GM19468 (cell line): Measurements from ENCODE around the gene HTR3A.
"Not testable (repeated sequence)": the region's sequence is repeated elsewhere in the genome, so short reads cannot be mapped to it uniquely, and the experiment has no call there.

Experiments used
- ATAC-seq: cut with Tn5 transposase; IDR thresholded peaks from one replicate; pipeline ENCODE4 v1.9.1; 2021; ENCODE audit warnings: mild to moderate bottlenecking, moderate library complexity, moderate number of reproducible peaks; ENCODE audit not compliant: unreplicated experiment; ENCODE audit errors: extremely low read depth

Gene HTR3A

GRCh38 chr11:113974741-113975470 is at the start of gene HTR3A:
Gene HTR3A, plus strand, starts transcription at chr11:113975108. Its CDS starts 218 bp downstream, at chr11:113975326.
- ATAC-seq, result no peak

- ATAC-seq, result no peak
These were observed 48.4 kb upstream of the HTR3A start for GRCh38 chr11:113926273-113927197.

GRCh38 chr11:113928311-113928710 is 46.6 kb upstream of the HTR3A start:
- ATAC-seq, result no peak

DNA sequence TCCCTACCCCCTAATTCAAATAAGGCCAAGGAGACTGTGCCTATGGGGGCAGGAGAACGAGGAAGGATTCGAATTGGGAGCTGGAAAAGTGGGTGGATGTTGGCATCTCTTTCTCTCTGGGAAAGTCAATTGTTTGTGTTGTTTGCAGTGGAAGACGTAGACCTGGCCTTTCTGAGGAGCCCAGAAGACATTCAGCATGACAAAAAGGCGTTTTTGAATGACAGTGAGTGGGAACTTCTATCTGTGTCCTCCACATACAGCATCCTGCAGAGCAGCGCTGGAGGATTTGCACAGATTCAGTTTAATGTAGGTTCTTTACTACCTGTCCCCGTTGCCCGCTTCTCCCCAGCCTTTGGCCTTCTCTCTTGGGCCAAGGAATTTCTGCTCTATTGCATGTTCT is 42.1 kb upstream of the HTR3A start:
- no peak for ATAC-seq

GRCh38 chr11:113934193-113934592 is 40.7 kb upstream of the HTR3A start:
- ATAC-seq, result not testable (repeated sequence)

DNA sequence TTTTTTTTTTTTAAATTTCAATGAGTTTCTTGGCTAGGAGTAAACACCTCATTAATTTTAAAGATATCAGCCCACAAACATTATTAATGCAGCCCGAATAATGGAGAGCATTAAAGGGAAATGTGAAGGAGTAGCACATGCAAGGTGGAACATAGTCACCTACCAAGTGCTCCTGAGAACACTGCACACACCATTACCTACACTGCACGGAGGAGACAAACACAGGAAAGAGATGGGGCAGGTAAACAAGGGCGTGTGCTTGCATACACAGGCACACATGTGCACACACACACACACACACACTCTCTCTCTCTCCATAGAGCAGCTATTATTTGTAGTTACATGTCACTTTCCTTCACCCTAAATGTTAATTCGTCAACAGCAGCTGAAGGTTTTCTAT is 40.1 kb upstream of the HTR3A start:
- ATAC-seq, result no peak

- no peak for ATAC-seq
These were observed 39.0 kb upstream of the HTR3A start for GRCh38 chr11:113935858-113936257.

GRCh38 chr11:113937918-113938317 is 37.0 kb upstream of the HTR3A start:
- ATAC-seq, result no peak

GRCh38 chr11:113942256-113942655 is 32.7 kb upstream of the HTR3A start:
- ATAC-seq, result no peak

DNA sequence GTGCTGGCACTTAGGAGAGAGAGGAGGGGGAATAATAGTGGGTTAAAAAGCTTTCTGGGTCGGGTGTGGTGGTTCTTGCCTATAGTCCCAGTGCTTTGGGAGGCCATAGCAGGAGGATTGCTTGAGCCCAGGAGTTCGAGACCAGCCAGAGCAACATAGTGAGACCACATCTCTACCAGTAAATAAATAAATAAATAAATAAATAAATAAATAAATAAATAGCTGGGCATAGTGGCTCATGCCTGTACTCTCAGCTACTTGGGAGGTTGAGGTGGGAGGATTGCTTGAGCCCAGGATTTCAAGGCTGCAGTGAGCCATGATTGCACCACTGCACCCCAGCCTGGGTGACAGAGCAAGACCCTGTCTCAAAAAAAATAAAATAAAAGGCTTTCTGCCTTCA is 28.7 kb upstream of the HTR3A start:
- not testable (repeated sequence) for ATAC-seq

DNA sequence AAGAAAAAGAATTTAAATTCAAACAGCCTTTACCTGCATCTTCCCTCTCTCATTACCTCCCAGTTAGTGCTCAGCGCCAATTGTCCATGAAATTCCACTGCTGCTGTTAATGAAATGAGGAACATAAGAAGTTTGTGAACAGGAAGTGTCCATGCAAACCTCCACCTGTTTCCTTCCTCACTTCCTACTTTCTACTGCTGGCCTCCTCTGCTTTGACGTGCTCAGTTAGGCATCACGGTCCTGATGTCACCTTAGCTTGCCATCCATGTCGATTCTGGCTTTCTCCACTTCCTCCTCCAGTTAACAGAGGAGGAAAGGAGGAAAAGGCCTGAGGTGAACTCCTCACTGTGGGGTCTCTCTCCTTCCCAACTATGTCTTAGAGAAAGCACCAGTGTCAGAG is 26.9 kb upstream of the HTR3A start:
- no peak for ATAC-seq

- no peak for ATAC-seq
These were observed 25.0 kb upstream of the HTR3A start for GRCh38 chr11:113949891-113950290.

- no peak for ATAC-seq
These were observed 23.4 kb upstream of the HTR3A start for GRCh38 chr11:113951537-113951936.

GRCh38 chr11:113952070-113952469 is 22.8 kb upstream of the HTR3A start:
- no peak for ATAC-seq

DNA sequence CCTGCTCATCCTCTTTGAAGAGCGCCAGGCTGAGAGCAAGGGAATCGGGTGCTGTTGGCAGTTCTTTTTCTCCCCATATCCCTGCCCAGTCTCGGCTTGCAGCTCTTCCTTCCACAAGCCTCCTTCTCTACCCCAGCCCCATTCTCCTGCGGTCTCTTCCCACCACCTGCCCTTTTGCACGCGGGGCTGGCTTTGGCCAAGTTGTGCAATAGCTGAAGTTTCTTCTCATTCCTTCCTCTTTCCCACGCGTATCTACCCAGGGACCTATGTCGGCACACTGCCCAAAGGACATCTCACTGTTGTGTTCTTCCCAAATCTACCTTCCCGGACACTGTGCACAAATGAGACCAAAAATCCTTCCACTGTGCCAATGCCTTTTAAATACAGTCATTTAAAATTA is 22.3 kb upstream of the HTR3A start:
- ATAC-seq, result no peak

GRCh38 chr11:113954235-113954634 is 20.7 kb upstream of the HTR3A start:
- no peak for ATAC-seq

- no peak for ATAC-seq
These were observed 17.9 kb upstream of the HTR3A start for GRCh38 chr11:113956986-113957385.

DNA sequence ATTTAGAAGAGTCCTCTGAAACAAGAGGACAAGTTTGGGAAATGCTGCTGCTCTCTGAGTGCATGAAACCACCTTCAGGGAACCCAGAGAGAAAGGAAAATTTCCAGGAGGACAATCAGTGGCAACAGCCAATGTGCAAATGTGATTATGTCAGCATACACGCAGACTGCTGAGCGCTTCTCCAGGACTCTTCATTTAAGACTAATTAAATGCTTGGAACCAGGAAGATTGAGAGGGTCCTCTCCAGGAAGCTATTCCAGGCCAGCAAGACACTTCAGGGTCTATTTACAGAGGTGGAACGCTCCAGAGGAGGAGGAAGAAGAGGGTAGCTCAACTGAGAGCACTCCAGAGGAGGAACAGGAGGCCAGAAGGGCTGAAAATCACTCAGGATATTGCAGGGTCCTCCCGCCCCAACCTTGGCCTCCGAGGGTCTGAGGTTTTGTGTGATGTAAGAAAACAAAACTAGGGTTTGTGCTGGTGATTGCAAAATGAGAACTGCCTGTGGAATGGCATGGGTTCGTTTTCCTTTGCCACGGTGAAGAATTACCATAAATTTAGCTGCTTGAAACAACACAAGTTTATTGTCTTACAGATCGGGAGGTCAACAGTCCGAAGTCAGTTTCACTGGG is 14.1 kb upstream of the HTR3A start:
- ATAC-seq, result no peak

- ATAC-seq, result no peak
These were observed 7.5 kb upstream of the HTR3A start for GRCh38 chr11:113967361-113967760.

GRCh38 chr11:113971506-113972195 is 3.3 kb upstream of the HTR3A start:
- ATAC-seq, result no peak
